H1 (cell line): ENCODE results near the gene EFCAB8.

ENCODE experiments used
- CEBPB ChIP-seq: IDR thresholded peaks from 2 replicates; pipeline ENCODE4 v1.6.1; 2012; ENCODE audit warnings: low read depth, low read length
- CREB1 ChIP-seq: IDR thresholded peaks from 2 replicates; pipeline ENCODE4 v1.6.1; 2012; ENCODE audit warnings: inconsistent platforms
- EP300 ChIP-seq, 2 experiments: IDR thresholded peaks; 1 replicate in 1 of 2; 2 replicates in 1 of 2; pipeline ENCODE4 v1.6.1; 2011 to 2012; ENCODE audit warnings: low read depth in 2 of 2, low read length in 2 of 2, mild to moderate bottlenecking in 2 of 2, borderline replicate concordance in 1 of 2, inconsistent platforms in 1 of 2, moderate library complexity in 1 of 2
- RFX5 ChIP-seq: IDR thresholded peaks from 2 replicates; pipeline ENCODE4 v1.6.1; 2011; ENCODE audit warnings: low read depth, low read length, improper control_type of control experiment, borderline replicate concordance
- RXRA ChIP-seq: IDR thresholded peaks from 2 replicates; pipeline ENCODE4 v1.6.1; 2011; ENCODE audit warnings: low read depth, mild to moderate bottlenecking, low read length, moderate library complexity; ENCODE audit not compliant: insufficient read depth
- ZNF274 ChIP-seq: IDR thresholded peaks from 2 replicates; pipeline ENCODE4 v1.7.0; 2012; ENCODE audit warnings: low read length, borderline replicate concordance; ENCODE audit errors: extremely low read depth

DNA sequence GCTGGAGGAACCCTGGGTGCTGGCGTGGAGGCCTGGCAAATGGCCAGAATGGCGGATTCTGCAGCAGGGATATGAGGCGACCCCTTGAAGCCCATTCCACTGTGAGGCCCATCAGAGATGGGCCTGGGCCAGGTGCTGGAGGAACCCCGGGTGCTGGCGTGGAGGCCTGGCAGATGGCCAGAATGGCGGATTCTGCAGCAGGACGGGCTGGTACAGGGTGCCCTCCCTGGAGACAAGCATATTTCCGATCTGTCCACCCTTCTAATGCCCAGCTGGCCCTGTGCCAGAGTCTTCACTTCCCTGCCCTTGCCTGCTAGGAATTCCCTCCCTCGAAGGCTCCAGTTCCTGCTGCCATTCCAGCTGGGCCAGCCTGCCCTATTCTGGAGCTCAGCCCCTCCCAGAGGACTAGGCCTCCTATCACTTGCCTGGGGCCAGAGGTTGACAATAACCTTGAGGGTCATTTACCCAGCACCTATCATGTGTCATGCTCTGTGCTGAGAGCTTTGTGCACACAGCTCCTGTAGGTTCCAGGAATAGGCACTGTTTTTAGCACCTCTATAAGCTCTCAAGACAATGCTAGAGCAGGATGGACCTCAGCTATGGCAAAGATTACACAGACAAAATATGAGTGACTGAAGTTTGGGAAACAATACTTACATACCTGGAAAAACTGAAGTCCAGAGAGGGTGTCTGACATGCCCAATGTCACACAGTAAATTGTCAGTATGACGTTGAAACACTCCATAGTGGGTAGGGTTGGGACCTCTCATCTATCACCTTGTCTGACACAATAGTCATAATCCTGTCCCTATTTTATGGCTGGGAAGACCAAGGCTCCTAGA lies 124.1 kb downstream of the EFCAB8 start:
- TF ChIP-seq CREB1 (no peak), ZNF274 (no peak), CEBPB (no peak), RXRA (no peak), RFX5 (no peak), EP300 (IDR thresholded peaks at IDR 0.05; ENCODE audit: borderline replicate concordance in 1 of 2, low read depth in 2 of 2, low read length in 2 of 2) (no peak)
